GM12873 (cell line): ENCODE measurements around the gene ZMYND8.

Source experiments
- CTCF ChIP-seq: IDR thresholded peaks from 2 replicates; pipeline ENCODE4 v1.5.1; 2012; ENCODE audit warnings: low read depth, mild to moderate bottlenecking, moderate library complexity, low read length, control low read depth; ENCODE audit not compliant: insufficient read depth; ENCODE audit errors: missing control alignments

The ZMYND8 gene

GRCh38 chr20:47213966-47214365, 142.5 kb downstream of the ZMYND8 start:
- TF ChIP-seq CTCF: no peak

DNA sequence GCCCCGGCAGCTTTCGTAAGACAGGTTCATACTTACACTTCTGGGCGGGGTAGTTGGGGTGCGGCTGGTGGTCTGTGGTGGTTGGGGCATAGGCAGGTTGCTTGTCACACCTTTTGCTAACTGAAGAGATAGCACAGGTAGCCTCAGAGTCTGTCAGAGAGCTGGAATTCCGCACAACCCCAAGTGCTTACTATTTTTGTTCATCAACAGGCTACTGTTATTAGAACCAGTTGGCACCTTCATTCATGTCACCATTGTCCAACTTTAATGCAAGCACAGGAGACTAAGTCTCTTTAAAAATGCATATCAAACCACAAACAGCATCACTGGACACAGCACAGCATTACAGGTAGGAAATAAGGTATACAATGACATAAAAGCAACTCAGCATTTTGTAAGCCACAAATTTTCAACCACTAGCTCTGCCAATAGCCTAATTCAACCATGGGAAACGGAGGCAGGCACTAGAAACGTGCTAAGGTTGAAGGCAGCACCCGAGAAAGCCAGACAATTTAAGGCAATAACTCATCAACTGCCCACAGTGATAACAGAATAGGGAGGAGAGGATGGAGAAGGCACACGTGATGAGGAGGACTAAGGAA, 143.8 kb downstream of the ZMYND8 start:
- no peak for TF ChIP-seq CTCF

GRCh38 chr20:47211036-47211435, 145.5 kb downstream of the ZMYND8 start:
- no peak for TF ChIP-seq CTCF

GRCh38 chr20:47210470-47210869, 146.0 kb downstream of the ZMYND8 start:
- TF ChIP-seq CTCF: no peak

DNA sequence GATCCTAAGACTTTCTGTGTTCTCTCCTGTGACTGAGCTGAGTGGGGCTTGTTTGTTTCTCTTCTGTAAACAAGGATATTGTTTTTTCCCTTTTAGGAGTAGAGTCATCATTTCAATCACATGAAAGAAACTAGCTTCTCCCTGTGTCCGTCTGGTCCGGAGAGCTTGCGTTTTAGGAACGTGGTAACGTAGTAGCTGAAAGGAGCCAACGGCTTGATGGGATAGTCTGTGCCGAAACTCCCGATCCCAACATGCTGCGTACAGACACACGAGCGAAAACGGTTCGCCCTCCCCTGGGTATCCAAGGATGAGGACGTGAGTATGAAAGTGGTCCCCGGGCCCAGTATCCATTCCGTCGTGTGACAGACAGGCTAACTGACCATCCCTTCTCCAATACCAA, 146.5 kb downstream of the ZMYND8 start:
- TF ChIP-seq CTCF: no peak

DNA sequence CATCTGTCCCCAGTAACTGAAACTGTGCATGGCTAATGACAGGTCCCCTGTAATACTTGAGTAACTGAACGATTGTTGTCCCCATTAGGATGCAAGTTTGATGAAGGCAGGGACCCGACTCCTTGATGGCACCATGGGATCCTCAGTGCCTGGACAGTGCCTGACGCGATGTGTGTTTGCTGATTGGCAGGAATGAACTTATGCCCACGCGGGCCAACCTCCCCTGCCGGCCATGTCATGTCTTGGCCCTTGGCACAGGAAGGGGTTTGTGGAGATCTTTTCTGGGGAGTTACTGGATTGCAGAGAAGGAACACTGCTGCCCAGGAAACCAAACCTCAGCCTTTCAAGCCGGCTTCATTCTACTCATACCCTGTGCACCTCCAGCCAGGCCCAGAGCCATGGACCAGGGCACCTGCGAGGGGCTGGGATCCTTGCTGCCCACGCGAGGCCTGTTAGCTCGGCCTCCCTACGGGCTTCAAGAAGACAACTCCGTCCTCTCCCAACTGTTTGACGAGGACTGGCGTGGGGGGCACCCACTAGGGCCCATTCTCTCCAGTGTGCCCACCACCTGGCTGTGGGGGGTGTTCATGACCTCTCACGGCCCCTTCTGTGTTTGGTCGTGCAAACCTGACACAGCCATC, 147.8 kb downstream of the ZMYND8 start:
- TF ChIP-seq CTCF: no peak

DNA sequence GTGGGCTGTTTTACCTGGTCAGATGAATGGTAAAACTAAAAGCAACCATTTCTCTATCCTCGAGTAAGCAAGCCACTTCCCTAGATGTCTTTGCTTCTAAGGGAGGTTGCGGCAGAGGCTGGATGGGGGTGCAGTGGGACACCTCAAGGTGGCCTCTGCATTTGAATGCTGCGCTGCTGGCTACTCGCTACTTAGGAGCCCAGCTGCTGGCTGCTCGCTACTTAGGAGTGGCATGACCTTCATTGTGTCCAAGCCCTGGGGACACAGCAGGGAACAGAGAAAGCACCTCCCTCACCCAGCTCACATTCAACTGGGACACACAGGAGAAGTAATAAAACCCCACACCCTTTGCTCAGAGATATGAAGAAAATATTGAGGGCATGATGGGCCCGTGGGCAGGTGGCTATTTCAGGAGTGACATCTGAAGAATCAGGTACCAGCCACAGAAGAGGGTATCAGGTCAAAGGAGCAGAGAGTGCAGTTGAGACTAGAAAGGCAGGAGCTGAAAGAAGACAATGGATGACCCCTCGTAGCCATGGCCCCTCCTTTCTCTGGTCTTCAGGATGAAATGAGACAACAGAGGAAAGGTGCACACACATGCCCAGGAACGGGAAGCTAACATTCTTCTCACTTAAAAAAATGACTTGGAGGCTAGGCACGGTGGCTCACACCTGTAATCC, 149.4 kb downstream of the ZMYND8 start:
- no peak for TF ChIP-seq CTCF
